Measurements from ENCODE around the gene SLC35G6.
A peak's percentile ranks its signal among the peaks of the same experiment; 100 is the strongest.

The SLC35G6 gene

DNA sequence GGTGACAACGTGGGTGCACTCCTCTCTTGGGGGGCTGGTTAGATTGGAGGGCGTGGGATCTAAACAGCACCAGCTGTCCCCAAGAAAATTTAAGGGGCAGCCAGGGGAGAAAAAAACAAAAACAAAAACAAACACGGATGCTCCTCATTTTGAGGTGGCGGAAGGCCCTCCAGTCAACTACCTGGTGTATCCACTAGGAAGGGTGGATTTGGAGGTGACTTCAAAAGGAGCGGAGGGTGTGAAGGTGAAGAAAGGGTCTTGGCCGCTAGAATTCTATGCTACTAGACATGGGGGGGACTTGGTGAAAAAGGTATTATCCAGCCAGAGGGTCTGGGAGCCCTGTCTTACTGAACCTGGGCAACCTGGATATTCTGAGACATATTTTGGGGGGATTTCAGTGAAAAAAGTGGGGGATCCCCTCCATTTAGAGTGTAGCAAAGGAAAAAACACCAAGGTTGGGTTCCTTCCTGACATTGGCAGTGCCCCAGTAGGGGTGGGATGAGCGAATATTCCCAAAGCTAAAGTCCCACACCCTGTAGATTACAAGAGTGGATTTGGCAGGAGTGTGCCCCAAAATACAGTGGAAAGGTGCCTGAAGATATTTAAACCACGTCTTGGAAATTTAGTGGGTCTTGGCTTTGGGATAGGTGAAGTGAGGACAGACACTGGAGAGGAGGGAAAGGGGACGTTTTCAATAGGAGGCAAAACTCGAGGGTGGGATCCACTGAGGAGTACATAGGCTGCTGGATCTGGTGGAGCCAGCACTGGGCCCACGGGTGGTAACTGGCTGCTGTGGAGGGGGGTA, 42.4 kb upstream of the SLC35G6 start:
- no peak overlapping the region for H3K4me3 ChIP-seq (ENCODE audit: low read depth, low read length)
- TF ChIP-seq, protein P1, sequence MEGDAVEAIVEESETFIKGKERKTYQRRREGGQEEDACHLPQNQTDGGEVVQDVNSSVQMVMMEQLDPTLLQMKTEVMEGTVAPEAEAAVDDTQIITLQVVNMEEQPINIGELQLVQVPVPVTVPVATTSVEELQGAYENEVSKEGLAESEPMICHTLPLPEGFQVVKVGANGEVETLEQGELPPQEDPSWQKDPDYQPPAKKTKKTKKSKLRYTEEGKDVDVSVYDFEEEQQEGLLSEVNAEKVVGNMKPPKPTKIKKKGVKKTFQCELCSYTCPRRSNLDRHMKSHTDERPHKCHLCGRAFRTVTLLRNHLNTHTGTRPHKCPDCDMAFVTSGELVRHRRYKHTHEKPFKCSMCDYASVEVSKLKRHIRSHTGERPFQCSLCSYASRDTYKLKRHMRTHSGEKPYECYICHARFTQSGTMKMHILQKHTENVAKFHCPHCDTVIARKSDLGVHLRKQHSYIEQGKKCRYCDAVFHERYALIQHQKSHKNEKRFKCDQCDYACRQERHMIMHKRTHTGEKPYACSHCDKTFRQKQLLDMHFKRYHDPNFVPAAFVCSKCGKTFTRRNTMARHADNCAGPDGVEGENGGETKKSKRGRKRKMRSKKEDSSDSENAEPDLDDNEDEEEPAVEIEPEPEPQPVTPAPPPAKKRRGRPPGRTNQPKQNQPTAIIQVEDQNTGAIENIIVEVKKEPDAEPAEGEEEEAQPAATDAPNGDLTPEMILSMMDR (IDR thresholded peaks at IDR 0.05; ENCODE audit: low read depth, low read length), result no peak

DNA sequence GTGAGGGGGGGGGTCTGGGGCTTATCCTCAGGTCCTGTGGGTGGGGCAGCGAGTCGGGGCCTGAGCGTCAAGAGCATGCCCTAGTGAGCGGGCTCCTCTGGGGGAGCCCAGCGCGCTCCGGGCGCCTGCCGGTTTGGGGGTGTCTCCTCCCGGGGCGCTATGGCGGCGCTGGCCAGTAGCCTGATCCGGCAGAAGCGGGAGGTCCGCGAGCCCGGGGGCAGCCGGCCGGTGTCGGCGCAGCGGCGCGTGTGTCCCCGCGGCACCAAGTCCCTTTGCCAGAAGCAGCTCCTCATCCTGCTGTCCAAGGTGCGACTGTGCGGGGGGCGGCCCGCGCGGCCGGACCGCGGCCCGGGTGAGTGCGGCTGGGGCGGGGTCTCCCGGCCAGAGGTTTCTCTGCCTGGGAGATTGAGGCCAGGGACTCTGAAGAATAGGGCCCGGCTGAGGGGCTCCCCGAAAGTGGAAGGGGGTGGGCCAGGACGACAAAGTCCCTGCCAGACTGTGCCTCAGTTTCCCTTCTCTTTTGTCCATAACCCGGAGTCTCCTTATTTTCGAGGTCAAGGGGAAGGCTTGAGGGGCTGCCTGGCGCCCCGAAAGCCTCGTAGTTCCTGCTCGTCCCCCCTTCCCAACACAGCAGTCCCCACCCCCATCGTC, 41.7 kb upstream of the SLC35G6 start, which contains the start of gene FGF11:
TSS of gene FGF11 (plus strand) at position 51 of the 651 bp plus-strand sequence. CDS start at position 160, 109 bp downstream.
- peak within 1 kb of the TSS; percentile 46 for H3K4me3 ChIP-seq (ENCODE audit: low read depth, low read length)
- TF ChIP-seq, protein P1 (IDR thresholded peaks at IDR 0.05; ENCODE audit: low read depth, low read length), result no peak

DNA sequence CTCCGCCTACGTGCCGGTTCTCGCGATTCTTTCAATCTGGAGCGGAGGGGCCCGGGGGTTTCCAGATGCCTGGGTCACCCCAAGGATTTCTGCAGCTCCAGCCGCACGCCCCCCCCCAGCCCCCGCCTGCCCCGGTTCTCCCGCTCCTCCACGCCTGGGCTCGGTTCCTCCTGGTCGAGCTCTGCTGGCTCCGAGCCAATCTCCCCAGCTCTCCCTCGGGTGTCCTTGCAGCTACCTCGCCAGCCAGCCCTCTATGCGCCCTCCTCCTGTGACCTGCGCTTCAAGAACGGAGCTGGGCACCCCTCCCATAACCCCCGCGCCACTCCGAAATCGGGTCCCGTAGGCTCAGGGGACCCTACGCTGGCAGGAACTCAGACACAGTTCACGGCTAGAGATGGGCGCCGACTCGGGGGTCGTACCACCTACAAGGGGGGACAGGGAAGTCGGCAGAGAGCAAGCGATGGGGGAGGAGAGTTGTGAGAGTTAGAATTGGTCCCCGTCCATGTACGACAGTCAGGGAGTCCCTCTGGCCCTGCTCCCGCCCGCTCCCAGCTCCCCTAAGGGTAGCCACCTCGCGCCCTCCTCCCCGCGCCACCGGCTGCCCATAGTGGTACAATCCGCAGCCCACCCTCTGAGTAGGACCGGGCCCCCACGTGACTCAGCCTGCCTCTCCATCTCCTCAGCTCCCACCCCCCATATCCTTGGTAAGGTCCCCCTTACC, 41.0 kb upstream of the SLC35G6 start:
- peak overlapping the region; percentile 46 for H3K4me3 ChIP-seq (ENCODE audit: low read depth, low read length)
- TF ChIP-seq, protein P1 (IDR thresholded peaks at IDR 0.05; ENCODE audit: low read depth, low read length), result no peak

DNA sequence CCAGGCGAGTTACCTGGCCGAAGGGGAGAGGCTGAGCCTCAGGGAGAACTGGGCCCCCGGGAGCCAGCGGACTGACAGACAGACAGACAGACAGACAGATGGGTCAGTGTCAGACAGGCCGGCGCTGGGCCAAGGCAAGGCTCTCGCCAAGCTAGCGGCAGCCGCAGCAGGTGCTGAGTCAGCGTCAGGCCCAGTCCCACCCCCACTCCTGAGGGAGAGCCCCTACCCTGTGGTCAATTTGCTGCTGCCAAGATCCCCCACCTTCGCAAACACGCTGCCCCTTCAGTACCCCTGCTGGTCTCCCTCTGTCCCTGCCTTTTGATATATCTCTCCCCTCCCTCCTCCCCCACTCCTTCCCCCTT, 40.4 kb upstream of the SLC35G6 start:
- TF ChIP-seq, protein P1 (IDR thresholded peaks at IDR 0.05; ENCODE audit: low read depth, low read length), result no peak
- H3K4me3 ChIP-seq (ENCODE audit: low read depth, low read length), result no peak overlapping the region

DNA sequence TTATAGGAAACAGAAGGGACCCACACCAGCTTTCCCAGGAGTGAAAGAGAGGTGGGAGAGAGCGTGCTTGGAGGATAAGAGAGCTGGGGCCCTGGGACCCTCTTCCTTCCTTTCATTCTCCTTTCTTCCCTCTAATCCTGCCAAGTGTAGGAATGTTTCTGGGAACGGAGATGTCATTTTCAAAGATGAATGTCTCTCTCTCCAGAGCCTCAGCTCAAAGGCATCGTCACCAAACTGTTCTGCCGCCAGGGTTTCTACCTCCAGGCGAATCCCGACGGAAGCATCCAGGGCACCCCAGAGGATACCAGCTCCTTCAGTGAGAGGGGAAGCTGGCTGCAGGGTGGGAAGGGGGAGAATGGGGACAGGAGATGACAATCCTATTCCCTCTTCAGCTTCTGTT, 40.0 kb upstream of the SLC35G6 start:
- TF ChIP-seq, protein P1 (IDR thresholded peaks at IDR 0.05; ENCODE audit: low read depth, low read length), result no peak
- H3K4me3 ChIP-seq (ENCODE audit: low read depth, low read length), result no peak overlapping the region

DNA sequence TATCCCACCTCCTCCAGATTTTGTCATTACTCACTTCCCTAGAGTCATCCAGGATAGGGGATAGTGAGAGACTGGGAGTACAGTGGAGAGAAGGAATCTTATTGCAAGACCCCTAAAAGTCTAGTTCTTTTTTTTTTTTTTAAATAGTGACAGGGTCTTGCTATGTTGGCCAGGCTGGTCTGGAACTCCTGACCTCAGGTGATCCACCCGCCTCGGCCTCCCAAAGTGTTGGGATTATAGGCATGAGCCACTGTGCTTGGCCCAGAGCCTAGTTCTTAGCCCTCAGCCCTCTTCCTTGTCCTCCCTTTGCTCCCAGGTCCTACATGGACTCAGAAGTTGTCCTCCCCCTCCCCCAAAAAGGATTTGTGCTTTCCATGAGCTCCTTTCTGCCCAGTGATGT, 39.1 kb upstream of the SLC35G6 start:
- H3K4me3 ChIP-seq (ENCODE audit: low read depth, low read length), result no peak overlapping the region
- TF ChIP-seq, protein P1 (IDR thresholded peaks at IDR 0.05; ENCODE audit: low read depth, low read length), result no peak

Data from WI38 (cell line).